Activated naive CD4-positive, alpha-beta T cell treated with anti-CD3 and anti-CD28 coated beads, Interleukin-2, amount 10 ng/mL, durations not matched to agents 7 days and 5 days (primary cell): ENCODE results near the gene GARIN5A.

ENCODE experiments used
- CTCF ChIA-PET: fragments of 350-600 bp; sonication (Branson Sonifier 250); formaldehyde crosslinking; loops from one replicate; lab custom pipeline; 2021; ENCODE audit warnings: antibody characterized with exemption; lab: Charles Lee
- DNase-seq: peaks from one replicate; pipeline ENCODE4 v3.0.0-alpha.2; 2020
- H3K27ac Mint-ChIP-seq: one replicate; pipeline ENCODE4 v1.8.0; 2021; ENCODE audit warnings: mild to moderate bottlenecking, moderate library complexity, mixed read lengths
- H3K27me3 Mint-ChIP-seq: one replicate; pipeline ENCODE4 v1.8.0; 2021; ENCODE audit warnings: mild to moderate bottlenecking, mixed read lengths
- H3K36me3 Mint-ChIP-seq: one replicate; pipeline ENCODE4 v1.8.0; 2021; ENCODE audit warnings: mixed read lengths
- H3K4me1 Mint-ChIP-seq: one replicate; pipeline ENCODE4 v1.8.0; 2021; ENCODE audit warnings: mixed read lengths
- H3K4me3 Mint-ChIP-seq: one replicate; pipeline ENCODE4 v1.8.0; 2021; ENCODE audit warnings: mild to moderate bottlenecking, moderate library complexity, mixed read lengths
- H3K9me3 Mint-ChIP-seq: one replicate; pipeline ENCODE4 v1.8.0; 2021; ENCODE audit warnings: mixed read lengths

GARIN5A gene

GRCh38 chr19:50512112-50512998, 35.7 kb upstream of the GARIN5A start:
- Mint-ChIP-seq H3K27me3 (peaks cover 48% of the 10 kb centered on the region), H3K27ac (peak overlapping the region; percentile 45), H3K4me3 (no peak overlapping the region), H3K4me1 (peaks cover 27% of the 10 kb centered on the region), H3K9me3 (no peaks in the 10 kb centered on the region), H3K36me3 (peaks cover 6% of the 10 kb centered on the region)
- DNase-seq = no peak
- CTCF ChIA-PET = interaction anchor here (1.1 kb wide), 1 partner anchor 25 kb away, joined by 3 read pairs; no protein-coding TSS in a partner anchor

- Mint-ChIP-seq H3K4me3 (peak within 1 kb of the TSS; percentile 87), H3K9me3 (no peaks in the 10 kb centered on the region)
Measured at GRCh38 chr19:50511069-50511822, 34.6 kb upstream of the GARIN5A start, which contains the start of gene JOSD2. Gene JOSD2 (minus strand): TSS chr19:50511191. CDS start chr19:50510431, 760 bp downstream.

GRCh38 chr19:50510700-50511068, 34.0 kb upstream of the GARIN5A start:
- H3K27ac Mint-ChIP-seq = peak overlapping the region; percentile 97
- CTCF ChIA-PET = no interaction called here
- H3K4me3 Mint-ChIP-seq = peak overlapping the region; percentile 87
- H3K27me3 Mint-ChIP-seq = peaks cover 38% of the 10 kb centered on the region
- peaks cover 8% of the 10 kb centered on the region for H3K36me3 Mint-ChIP-seq
- H3K4me1 Mint-ChIP-seq = peaks cover 27% of the 10 kb centered on the region
- no peaks in the 10 kb centered on the region for H3K9me3 Mint-ChIP-seq
- DNase-seq = no peak

More at GRCh38 chr19:50511069-50511822, 34.6 kb upstream of the GARIN5A start, which contains the start of gene JOSD2:
- Mint-ChIP-seq H3K27me3 (peaks cover 43% of the 10 kb centered on the region), H3K4me1 (peaks cover 27% of the 10 kb centered on the region), H3K36me3 (peaks cover 8% of the 10 kb centered on the region), H3K27ac (peak within 1 kb of the TSS; percentile 97)
- CTCF ChIA-PET = interaction anchor here (1.1 kb wide), 1 partner anchor 26 kb away, joined by 3 read pairs; no protein-coding TSS in a partner anchor
- DNase-seq = peak; percentile 98

DNA sequence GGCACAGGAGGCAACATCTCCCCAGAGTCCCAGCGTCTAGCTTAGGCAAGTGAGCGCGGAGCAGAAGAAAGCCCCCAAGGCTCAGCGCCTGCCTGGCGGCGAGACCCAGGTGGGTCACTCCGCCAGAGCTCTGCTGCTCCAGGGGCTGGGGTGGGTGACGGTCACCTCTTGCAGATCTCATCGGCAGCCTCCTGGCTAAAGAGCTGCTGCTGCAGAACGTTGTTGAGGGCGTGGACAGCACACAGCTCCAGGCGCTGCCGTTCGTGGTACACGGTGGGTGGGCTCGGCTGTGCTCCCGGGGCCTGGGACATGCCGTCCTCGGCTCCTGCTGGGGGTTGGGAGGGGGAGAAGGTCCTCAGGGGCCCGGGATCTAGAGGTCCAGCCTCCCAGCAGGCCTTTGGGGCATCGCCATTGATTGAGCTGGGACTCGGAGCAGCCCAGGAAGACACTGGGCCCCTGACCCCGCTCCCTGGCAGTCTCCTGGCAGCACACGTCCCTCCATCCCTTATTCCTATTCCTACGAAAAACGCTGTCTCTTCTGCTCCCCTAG, 33.5 kb upstream of the GARIN5A start:
- DNase-seq = no peak
- Mint-ChIP-seq H3K4me3 (peak overlapping the region; percentile 87), H3K36me3 (peaks cover 8% of the 10 kb centered on the region), H3K27ac (peak overlapping the region; percentile 97), H3K4me1 (peaks cover 27% of the 10 kb centered on the region), H3K27me3 (peaks cover 33% of the 10 kb centered on the region), H3K9me3 (no peaks in the 10 kb centered on the region)
- CTCF ChIA-PET = no interaction called here

- peak overlapping the region; percentile 67 for H3K27ac Mint-ChIP-seq
- H3K9me3 Mint-ChIP-seq = no peaks in the 10 kb centered on the region
- peaks cover 26% of the 10 kb centered on the region for H3K4me1 Mint-ChIP-seq
- H3K27me3 Mint-ChIP-seq = peaks cover 25% of the 10 kb centered on the region
- peak overlapping the region; percentile 56 for H3K4me3 Mint-ChIP-seq
- CTCF ChIA-PET = no interaction called here
- peaks cover 8% of the 10 kb centered on the region for H3K36me3 Mint-ChIP-seq
- DNase-seq = no peak
Measured at GRCh38 chr19:50509366-50509765, 32.7 kb upstream of the GARIN5A start.

- CTCF ChIA-PET = no interaction called here
- H3K27ac Mint-ChIP-seq = no peak overlapping the region
- H3K9me3 Mint-ChIP-seq = no peaks in the 10 kb centered on the region
- H3K4me1 Mint-ChIP-seq = peaks cover 24% of the 10 kb centered on the region
- no peak for DNase-seq
- peaks cover 19% of the 10 kb centered on the region for H3K27me3 Mint-ChIP-seq
- H3K4me3 Mint-ChIP-seq = no peak overlapping the region
- H3K36me3 Mint-ChIP-seq = peaks cover 8% of the 10 kb centered on the region
Measured at GRCh38 chr19:50508843-50509190, 32.2 kb upstream of the GARIN5A start.

- Mint-ChIP-seq H3K36me3 (peaks cover 8% of the 10 kb centered on the region), H3K4me1 (peaks cover 24% of the 10 kb centered on the region), H3K27me3 (peaks cover 5% of the 10 kb centered on the region), H3K27ac (no peak overlapping the region), H3K9me3 (no peaks in the 10 kb centered on the region), H3K4me3 (no peak overlapping the region)
- no peak for DNase-seq
- CTCF ChIA-PET = no interaction called here
Measured at GRCh38 chr19:50507376-50507775, 30.7 kb upstream of the GARIN5A start.

- H3K4me1 Mint-ChIP-seq = peaks cover 22% of the 10 kb centered on the region
- no peak overlapping the region for H3K27ac Mint-ChIP-seq
Measured at GRCh38 chr19:50506700-50507099, 30.1 kb upstream of the GARIN5A start.

GRCh38 chr19:50505856-50506611, 29.4 kb upstream of the GARIN5A start:
- Mint-ChIP-seq H3K36me3 (peaks cover 8% of the 10 kb centered on the region), H3K27me3 (no peaks in the 10 kb centered on the region), H3K27ac (no peak overlapping the region), H3K4me1 (peaks cover 17% of the 10 kb centered on the region), H3K4me3 (no peak overlapping the region), H3K9me3 (no peaks in the 10 kb centered on the region)
- CTCF ChIA-PET = no interaction called here
- no peak for DNase-seq

More at GRCh38 chr19:50506700-50507099, 30.1 kb upstream of the GARIN5A start:
- Mint-ChIP-seq H3K9me3 (no peaks in the 10 kb centered on the region), H3K4me3 (no peak overlapping the region), H3K27me3 (peaks cover 4% of the 10 kb centered on the region), H3K36me3 (peaks cover 8% of the 10 kb centered on the region)
- no peak for DNase-seq
- CTCF ChIA-PET = no interaction called here

DNA sequence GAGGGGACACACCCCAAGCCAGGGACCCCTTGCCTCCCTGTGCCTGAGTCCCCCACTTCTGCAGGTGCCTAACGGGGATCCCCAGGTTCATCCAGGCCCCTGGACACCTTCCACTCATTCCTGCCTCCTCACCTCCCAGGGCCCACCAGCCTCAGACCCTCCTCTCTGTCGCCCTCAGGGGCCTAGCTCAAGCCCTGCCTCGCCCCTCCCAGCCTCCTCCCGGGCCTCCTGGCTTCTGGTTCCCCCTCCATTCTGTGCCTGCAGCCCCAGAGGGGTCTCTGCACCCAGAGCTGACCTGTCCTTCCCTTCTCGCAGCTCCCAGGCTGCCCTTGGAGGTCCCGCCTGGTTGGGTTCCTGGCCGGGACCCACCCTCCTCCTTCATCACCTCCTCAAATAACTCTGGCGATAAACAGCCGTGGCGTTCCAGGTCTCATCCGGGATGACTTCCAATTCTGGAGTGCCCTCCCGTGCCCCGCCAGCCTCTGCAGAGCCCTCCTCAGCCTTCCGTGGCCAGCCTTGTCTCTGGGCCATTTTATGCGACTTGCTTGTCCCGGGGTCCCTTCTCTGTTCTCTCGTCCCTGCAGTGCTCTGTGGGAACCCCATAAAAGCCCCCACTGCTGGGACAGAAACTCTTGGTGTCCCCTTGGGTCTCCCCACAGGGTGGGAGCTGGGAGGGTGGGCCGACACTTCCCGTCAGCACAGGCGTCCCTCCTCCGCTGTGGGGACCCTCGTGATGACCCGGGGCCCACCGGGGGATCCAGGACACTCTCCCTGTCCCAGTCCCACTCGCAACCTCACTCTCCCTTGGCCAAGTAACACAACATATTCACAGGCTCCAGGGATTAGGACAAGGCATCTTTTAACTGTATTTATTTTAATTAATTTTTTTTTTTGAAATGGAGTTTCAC, 25.2 kb upstream of the GARIN5A start:
- Mint-ChIP-seq H3K4me1 (no peaks in the 10 kb centered on the region), H3K27me3 (no peaks in the 10 kb centered on the region), H3K36me3 (no peaks in the 10 kb centered on the region), H3K9me3 (no peaks in the 10 kb centered on the region), H3K27ac (no peak overlapping the region), H3K4me3 (no peak overlapping the region)
- DNase-seq = no peak
- CTCF ChIA-PET = no interaction called here

DNA sequence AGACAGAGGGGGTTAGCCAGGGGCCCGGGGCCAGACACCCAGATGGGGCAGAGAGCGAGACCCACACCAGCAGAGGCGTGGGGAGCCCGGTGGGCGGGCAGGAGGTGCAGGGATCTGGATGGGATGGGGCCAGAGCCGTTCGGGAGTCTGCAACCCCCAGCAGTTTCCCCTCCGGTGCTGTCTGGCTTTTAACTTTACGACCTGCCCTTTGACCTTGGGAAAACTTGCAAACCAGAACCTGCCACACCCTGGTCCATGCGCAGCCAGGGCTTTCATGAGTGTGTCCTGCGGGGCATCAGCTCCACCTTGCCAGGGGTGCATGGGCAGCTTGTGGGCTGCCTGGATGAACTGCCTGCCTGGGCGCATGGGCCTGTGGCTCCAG, 24.5 kb upstream of the GARIN5A start:
- Mint-ChIP-seq H3K4me3 (no peak overlapping the region), H3K36me3 (no peaks in the 10 kb centered on the region), H3K27ac (no peak overlapping the region), H3K27me3 (no peaks in the 10 kb centered on the region), H3K4me1 (no peaks in the 10 kb centered on the region), H3K9me3 (no peaks in the 10 kb centered on the region)
- CTCF ChIA-PET = no interaction called here
- no peak for DNase-seq

- Mint-ChIP-seq H3K27ac (no peak overlapping the region), H3K4me3 (no peak overlapping the region), H3K27me3 (no peaks in the 10 kb centered on the region), H3K4me1 (no peaks in the 10 kb centered on the region), H3K36me3 (no peaks in the 10 kb centered on the region), H3K9me3 (no peaks in the 10 kb centered on the region)
- DNase-seq = no peak
- CTCF ChIA-PET = no interaction called here
Measured at GRCh38 chr19:50500753-50501151, 24.1 kb upstream of the GARIN5A start.
